Smooth muscle cell of the brain vasculature (primary cell): Measurements from ENCODE around the gene POLR1G.
"Not testable (repeated sequence)": the region's sequence is repeated elsewhere in the genome, so short reads cannot be mapped to it uniquely, and the experiment has no call there.

Experiments
- DNase-seq: peaks from one replicate; pipeline ENCODE4 v3.0.0-alpha.2; 2012; ENCODE audit warnings: low read depth, low spot score

Gene POLR1G

GRCh38 chr19:45421947-45422498 lies 15.6 kb downstream of the POLR1G start:
- DNase-seq, result no peak

- DNase-seq, result no peak
These were observed 16.7 kb downstream of the POLR1G start for GRCh38 chr19:45423033-45423588.

- peak; percentile 89 for DNase-seq
These were observed 17.2 kb downstream of the POLR1G start, which contains the start of gene ERCC1 for GRCh38 chr19:45423589-45424190. Gene ERCC1, minus strand, starts transcription at chr19:45423917. Its CDS starts 543 bp downstream, at chr19:45423374.

- peak; percentile 57 for DNase-seq
These were observed 18.0 kb downstream of the POLR1G start for GRCh38 chr19:45424191-45425058.

- no peak for DNase-seq
These were observed 22.2 kb downstream of the POLR1G start for GRCh38 chr19:45428384-45429231.

- not testable (repeated sequence) for DNase-seq
These were observed 23.5 kb downstream of the POLR1G start for GRCh38 chr19:45429896-45430295.

- DNase-seq, result not testable (repeated sequence)
These were observed 24.6 kb downstream of the POLR1G start for GRCh38 chr19:45431008-45431407.

- not testable (repeated sequence) for DNase-seq
These were observed 26.1 kb downstream of the POLR1G start for GRCh38 chr19:45432543-45432942.

- no peak for DNase-seq
These were observed 30.9 kb downstream of the POLR1G start for GRCh38 chr19:45437328-45437727.

- no peak for DNase-seq
These were observed 32.7 kb downstream of the POLR1G start for GRCh38 chr19:45439190-45439568.

GRCh38 chr19:45439569-45440258 lies 33.3 kb downstream of the POLR1G start:
- no peak for DNase-seq

- DNase-seq, result no peak
These were observed 33.8 kb downstream of the POLR1G start for GRCh38 chr19:45440259-45440638.

GRCh38 chr19:45440873-45441654 lies 34.6 kb downstream of the POLR1G start:
- DNase-seq, result no peak

- DNase-seq, result no peak
These were observed 35.9 kb downstream of the POLR1G start for GRCh38 chr19:45442408-45442777.

GRCh38 chr19:45442778-45443461 lies 36.5 kb downstream of the POLR1G start:
- DNase-seq, result no peak

GRCh38 chr19:45443462-45444317 lies 37.2 kb downstream of the POLR1G start:
- no peak for DNase-seq

- DNase-seq, result no peak
These were observed 38.0 kb downstream of the POLR1G start for GRCh38 chr19:45444318-45445041.

GRCh38 chr19:45445139-45445538 lies 38.7 kb downstream of the POLR1G start:
- DNase-seq, result no peak
